RWPE2 (cell line): ENCODE data around the gene BACE2.

Experiments
- ATAC-seq: fragments of 200-7000 bp; cut with Tn5 transposase; 3 replicates; pipeline ENCODE4 v1.9.1; 2021; ENCODE audit warnings: low read depth
- DNase-seq: peaks from one replicate; pipeline ENCODE4 v3.0.0-alpha.2; 2020; ENCODE audit warnings: low spot score
- H3K27ac ChIP-seq: fragments of 450-650 bp; 2 replicates; pipeline ENCODE4 v1.5.1; 2017; ENCODE audit warnings: mild to moderate bottlenecking; ENCODE audit not compliant: poor library complexity, severe bottlenecking
- H3K27me3 ChIP-seq: fragments of 250-450 bp; sonication (Bioruptor Pico); 2 replicates; pipeline ENCODE4 v1.5.1; 2021; ENCODE audit warnings: mild to moderate bottlenecking, moderate library complexity; ENCODE audit not compliant: insufficient read depth, poor library complexity, severe bottlenecking
- H3K36me3 ChIP-seq: fragments of 250-450 bp; sonication (Bioruptor Pico); 2 replicates; pipeline ENCODE4 v1.5.1; 2020; ENCODE audit warnings: low read depth, mild to moderate bottlenecking, moderate library complexity
- H3K4me1 ChIP-seq: fragments of 250-450 bp; sonication (Bioruptor Pico); 2 replicates; pipeline ENCODE4 v1.5.1; 2021; ENCODE audit warnings: mild to moderate bottlenecking, moderate library complexity; ENCODE audit not compliant: insufficient read depth, poor library complexity, severe bottlenecking
- H3K4me3 ChIP-seq: fragments of 250-450 bp; sonication (Bioruptor Pico); 2 replicates; pipeline ENCODE4 v1.5.1; 2021; ENCODE audit warnings: mild to moderate bottlenecking, moderate library complexity; ENCODE audit not compliant: severe bottlenecking
- H3K9me3 ChIP-seq: fragments of 250-450 bp; sonication (Bioruptor Pico); 2 replicates; pipeline ENCODE4 v1.5.1; 2021; ENCODE audit warnings: mild to moderate bottlenecking, moderate library complexity; ENCODE audit not compliant: severe bottlenecking
- TF ChIP-seq, protein P1 (sequence below): fragments of 450-650 bp; IDR thresholded peaks from one replicate; pipeline ENCODE4 v1.5.1; 2017; ENCODE audit warnings: mild to moderate bottlenecking, moderate library complexity; ENCODE audit not compliant: poor library complexity, severe bottlenecking

The BACE2 gene

DNA sequence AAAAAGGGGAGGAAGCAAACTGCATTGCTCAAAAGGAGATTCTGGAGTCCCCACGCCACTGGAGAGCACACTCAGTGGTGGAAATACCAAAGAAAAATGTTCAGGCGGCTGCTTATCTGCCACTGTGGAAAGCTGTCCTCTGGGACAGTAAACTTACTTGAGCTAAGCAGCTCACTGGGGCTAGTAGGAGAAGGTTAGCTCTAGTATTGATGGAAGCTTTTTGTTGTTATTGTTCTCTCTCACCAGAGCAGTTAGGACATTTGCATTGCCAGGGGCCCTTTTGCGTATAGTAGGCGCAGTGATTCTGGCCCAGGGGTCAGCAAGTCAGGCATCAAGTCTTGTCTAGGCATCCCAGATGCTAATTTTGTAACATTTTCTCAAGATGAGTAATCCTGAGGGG lies 15.6 kb downstream of the BACE2 start:
- Histone ChIP-seq H3K27ac (no peak overlapping the region), H3K4me1 (no peaks in the 10 kb centered on the region), H3K9me3 (no peaks in the 10 kb centered on the region), H3K4me3 (no peak overlapping the region), H3K27me3 (no peaks in the 10 kb centered on the region), H3K36me3 (no peaks in the 10 kb centered on the region)
- ATAC-seq (no peak), DNase-seq (no peak)
- TF ChIP-seq, protein P1, sequence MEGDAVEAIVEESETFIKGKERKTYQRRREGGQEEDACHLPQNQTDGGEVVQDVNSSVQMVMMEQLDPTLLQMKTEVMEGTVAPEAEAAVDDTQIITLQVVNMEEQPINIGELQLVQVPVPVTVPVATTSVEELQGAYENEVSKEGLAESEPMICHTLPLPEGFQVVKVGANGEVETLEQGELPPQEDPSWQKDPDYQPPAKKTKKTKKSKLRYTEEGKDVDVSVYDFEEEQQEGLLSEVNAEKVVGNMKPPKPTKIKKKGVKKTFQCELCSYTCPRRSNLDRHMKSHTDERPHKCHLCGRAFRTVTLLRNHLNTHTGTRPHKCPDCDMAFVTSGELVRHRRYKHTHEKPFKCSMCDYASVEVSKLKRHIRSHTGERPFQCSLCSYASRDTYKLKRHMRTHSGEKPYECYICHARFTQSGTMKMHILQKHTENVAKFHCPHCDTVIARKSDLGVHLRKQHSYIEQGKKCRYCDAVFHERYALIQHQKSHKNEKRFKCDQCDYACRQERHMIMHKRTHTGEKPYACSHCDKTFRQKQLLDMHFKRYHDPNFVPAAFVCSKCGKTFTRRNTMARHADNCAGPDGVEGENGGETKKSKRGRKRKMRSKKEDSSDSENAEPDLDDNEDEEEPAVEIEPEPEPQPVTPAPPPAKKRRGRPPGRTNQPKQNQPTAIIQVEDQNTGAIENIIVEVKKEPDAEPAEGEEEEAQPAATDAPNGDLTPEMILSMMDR: no peak

DNA sequence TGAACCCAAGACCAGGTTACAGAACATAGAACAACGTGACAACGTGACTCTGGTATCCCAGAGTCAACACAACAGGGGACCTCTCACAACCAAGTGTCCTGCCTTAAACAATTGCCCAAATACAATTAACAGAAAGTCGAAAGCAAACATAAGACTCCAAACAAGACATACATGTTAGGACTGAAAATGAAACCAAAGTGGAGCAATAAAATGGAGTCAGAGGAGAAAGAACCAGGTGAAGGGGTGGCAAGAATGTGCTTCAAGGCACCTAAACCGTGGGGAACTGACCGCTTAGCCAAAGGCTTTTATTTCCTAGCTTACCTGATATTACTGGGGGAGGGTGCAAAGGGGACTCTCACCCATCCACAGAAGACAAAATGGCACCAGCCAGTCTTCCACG lies 17.8 kb downstream of the BACE2 start:
- ATAC-seq (no peak), DNase-seq (no peak)
- TF ChIP-seq, protein P1: no peak
- no peaks in the 10 kb centered on the region for H3K4me1 ChIP-seq
- H3K27ac ChIP-seq: no peak overlapping the region
- H3K27me3 ChIP-seq: no peaks in the 10 kb centered on the region
- H3K4me3 ChIP-seq: no peak overlapping the region
- no peaks in the 10 kb centered on the region for H3K36me3 ChIP-seq
- H3K9me3 ChIP-seq: no peaks in the 10 kb centered on the region

DNA sequence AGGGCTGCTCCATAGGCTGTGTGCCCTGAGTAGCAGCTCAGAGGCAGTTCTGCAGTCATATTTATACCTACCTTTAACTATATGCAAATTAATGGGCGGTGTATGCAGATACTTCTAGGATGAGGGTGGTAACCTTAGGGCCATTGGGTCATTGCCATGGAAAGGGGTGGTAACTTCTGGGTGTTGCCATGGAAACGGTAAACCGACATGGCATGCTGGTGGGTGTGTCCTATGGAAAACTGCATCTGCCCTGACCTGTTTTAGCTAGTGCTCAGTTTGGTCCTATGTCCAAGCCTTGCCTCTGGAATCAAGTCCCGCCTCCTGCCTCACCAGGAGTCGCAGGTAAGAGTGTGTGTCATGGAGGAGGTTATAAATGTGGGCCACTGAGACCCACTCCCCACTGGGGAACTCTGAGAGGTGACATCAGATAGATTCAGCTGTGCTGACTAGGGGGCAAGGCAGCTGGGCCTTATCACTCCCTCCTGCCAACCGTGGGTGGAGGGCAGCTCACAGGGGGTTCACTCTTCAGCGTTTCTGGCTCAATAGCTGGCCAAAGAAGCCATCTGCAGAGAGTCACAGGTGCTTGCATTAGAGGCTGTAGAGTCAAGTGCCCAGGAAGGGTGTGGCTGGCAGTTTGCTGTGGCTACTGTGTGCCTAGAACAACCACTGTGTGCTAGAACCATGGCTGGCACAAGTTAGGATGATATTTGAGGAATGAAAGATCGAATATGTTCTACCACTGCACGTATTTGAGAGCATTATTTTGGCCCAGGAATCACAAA lies 19.0 kb downstream of the BACE2 start:
- no peak overlapping the region for H3K4me3 ChIP-seq
- DNase-seq (no peak), ATAC-seq (no peak)
- no peaks in the 10 kb centered on the region for H3K36me3 ChIP-seq
- H3K27me3 ChIP-seq: no peaks in the 10 kb centered on the region
- no peaks in the 10 kb centered on the region for H3K9me3 ChIP-seq
- TF ChIP-seq, protein P1: no peak
- H3K27ac ChIP-seq: no peak overlapping the region
- H3K4me1 ChIP-seq: no peaks in the 10 kb centered on the region

DNA sequence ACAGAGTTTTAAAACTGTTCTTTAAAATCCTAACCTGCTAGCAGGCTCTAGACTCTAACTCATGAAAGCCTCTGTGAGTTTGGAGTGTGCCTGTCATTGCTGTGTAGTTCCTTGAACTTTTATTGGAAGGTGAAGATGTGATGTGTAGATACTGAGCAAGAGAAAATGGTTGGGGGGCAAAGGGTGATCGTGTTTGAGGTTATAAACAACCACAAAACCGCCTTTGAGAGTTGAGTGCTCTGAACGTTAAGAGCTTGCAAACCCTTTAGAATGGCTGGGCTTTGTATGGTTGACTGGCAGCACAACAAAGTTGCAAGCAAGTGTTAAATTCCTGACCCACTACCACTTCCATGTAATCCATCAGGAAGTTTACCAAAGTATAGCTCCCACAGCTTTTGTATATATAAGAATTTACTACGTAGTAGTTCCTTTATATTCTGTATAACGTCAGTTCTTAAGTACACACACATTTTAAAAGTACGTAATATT lies 19.6 kb downstream of the BACE2 start:
- H3K9me3 ChIP-seq: no peaks in the 10 kb centered on the region
- H3K36me3 ChIP-seq: no peaks in the 10 kb centered on the region
- no peaks in the 10 kb centered on the region for H3K4me1 ChIP-seq
- DNase-seq: no peak
- H3K27ac ChIP-seq: no peak overlapping the region
- no peak for ATAC-seq
- no peaks in the 10 kb centered on the region for H3K27me3 ChIP-seq
- TF ChIP-seq, protein P1: no peak
- H3K4me3 ChIP-seq: no peak overlapping the region
